SU-DHL-6 (cell line): ENCODE data around the gene RPGRIP1L.
A peak's percentile ranks its signal among the peaks of the same experiment; 100 is the strongest.

Experiments used
- H2AFZ ChIP-seq: fragments of 200-600 bp; sonication (generic); 2 replicates; pipeline ENCODE4 v1.6.1; 2014; ENCODE audit warnings: low read depth, mild to moderate bottlenecking, moderate library complexity, mixed read lengths, antibody characterized with exemption, low read length; ENCODE audit not compliant: severe bottlenecking
- H3F3A ChIP-seq: fragments of 200-600 bp; shearing (Covaris generic); 2 replicates; pipeline ENCODE4 v1.6.0; 2016; ENCODE audit warnings: antibody characterized with exemption, mild to moderate bottlenecking; ENCODE audit not compliant: insufficient read depth
- H3K27ac ChIP-seq: fragments of 200-600 bp; sonication (generic); 2 replicates; pipeline ENCODE4 v1.5.1; 2016; ENCODE audit warnings: low read depth, mild to moderate bottlenecking, low read length, moderate library complexity, mixed read lengths
- H3K27me3 ChIP-seq: fragments of 200-600 bp; sonication (generic), shearing (Covaris generic); 2 replicates; pipeline ENCODE4 v1.6.0; 2014; ENCODE audit warnings: mild to moderate bottlenecking, low read length
- H3K36me3 ChIP-seq: fragments of 200-600 bp; sonication (generic); 2 replicates; pipeline ENCODE4 v1.6.1; 2014; ENCODE audit warnings: mild to moderate bottlenecking, low read length, mixed read lengths
- H3K4me2 ChIP-seq: fragments of 300-600, 200-600 bp; shearing (Covaris generic), sonication (generic); 2 replicates; pipeline ENCODE4 v1.6.0; 2014; ENCODE audit warnings: low read length, low read depth, mild to moderate bottlenecking; ENCODE audit not compliant: poor library complexity, severe bottlenecking
- H3K4me3 ChIP-seq: fragments of 200-600 bp; sonication (generic); 2 replicates; pipeline ENCODE4 v1.5.1; 2014; ENCODE audit warnings: antibody characterized with exemption, low read length, mild to moderate bottlenecking, mixed read lengths; ENCODE audit not compliant: insufficient read depth, poor library complexity, severe bottlenecking
- H3K79me2 ChIP-seq: fragments of 200-600 bp; sonication (generic); 2 replicates; pipeline ENCODE4 v1.6.1; 2014; ENCODE audit warnings: mild to moderate bottlenecking, low read length, moderate library complexity; ENCODE audit not compliant: insufficient read depth
- H3K9ac ChIP-seq: fragments of 200-600 bp; sonication (generic); 2 replicates; pipeline ENCODE4 v1.7.0; 2014; ENCODE audit warnings: mild to moderate bottlenecking, low read length
- H3K9me2 ChIP-seq: fragments of 200-600 bp; sonication (generic); replicated peaks from 2 replicates; pipeline ENCODE4 v1.6.1; 2014; ENCODE audit warnings: low read length; ENCODE audit not compliant: insufficient read depth
- H3K9me3 ChIP-seq: fragments of 200-600 bp; sonication (generic); 2 replicates; pipeline ENCODE4 v1.6.1; 2014; ENCODE audit warnings: low read length, mixed read lengths; ENCODE audit not compliant: insufficient read depth
- H4K20me1 ChIP-seq: fragments of 200-600 bp; sonication (generic); 2 replicates; pipeline ENCODE4 v1.6.1; 2014; ENCODE audit warnings: low read depth, mild to moderate bottlenecking, antibody characterized with exemption, low read length, moderate library complexity, mixed read lengths
- EZH2phosphoT487 ChIP-seq: fragments of 200-600 bp; sonication (generic), shearing (Covaris generic); conservative IDR thresholded peaks from 2 replicates; pipeline ENCODE4 v1.6.1; 2018; ENCODE audit warnings: mild to moderate bottlenecking, antibody characterized with exemption, low read length, moderate library complexity, mixed read lengths
- TF ChIP-seq, protein P1 (sequence below): fragments of 200-600 bp; sonication (generic); IDR thresholded peaks from one replicate; pipeline ENCODE4 v1.5.1; 2017; ENCODE audit warnings: antibody characterized with exemption, mild to moderate bottlenecking, low read length, moderate library complexity; ENCODE audit not compliant: insufficient read depth, poor library complexity, severe bottlenecking

Gene RPGRIP1L

DNA sequence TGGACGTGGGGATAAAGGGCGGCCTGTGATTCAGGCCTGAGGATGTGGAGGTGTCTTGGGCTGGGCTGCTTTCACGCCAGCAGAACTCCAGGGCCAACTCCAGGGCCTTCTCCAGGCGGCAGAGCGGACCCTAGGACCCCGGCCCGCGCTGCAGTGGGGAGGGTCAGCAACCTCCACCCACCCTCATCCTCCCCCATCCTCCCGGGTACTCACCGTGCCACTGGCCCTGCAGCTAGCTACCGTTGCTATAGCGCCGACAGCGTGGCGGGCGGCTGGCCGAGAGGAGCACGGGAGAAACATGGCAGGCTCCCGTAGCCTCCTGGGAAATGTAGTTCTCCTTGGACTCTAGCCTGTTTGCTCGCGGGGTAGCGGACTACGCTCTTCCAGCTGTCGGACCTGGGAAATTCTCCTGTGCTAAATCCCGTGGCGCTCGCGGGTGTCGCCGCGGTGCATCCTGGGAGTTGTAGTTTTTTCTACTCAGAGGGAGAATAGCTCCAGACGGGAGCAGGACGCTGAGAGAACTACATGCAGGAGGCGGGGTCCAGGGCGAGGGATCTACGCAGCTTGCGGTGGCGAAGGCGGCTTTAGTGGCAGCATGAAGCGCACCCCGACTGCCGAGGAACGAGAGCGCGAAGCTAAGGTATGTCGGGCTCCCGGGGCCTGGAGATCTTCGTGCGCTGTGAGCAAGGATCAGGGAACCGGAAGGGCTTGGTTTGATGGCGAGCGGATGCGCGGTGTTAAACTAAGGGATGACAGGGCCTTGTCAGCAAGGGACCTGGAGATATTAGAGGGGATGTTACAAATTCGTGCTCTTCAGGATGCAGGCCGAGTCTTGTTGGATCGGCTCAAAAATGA, at the start of gene RPGRIP1L, which contains the start of gene FTO:
TSS of gene RPGRIP1L (minus strand) at position 270 of the 855 bp plus-strand sequence. CDS start 3,136 bp downstream, outside the sequence.
TSS of gene FTO (plus strand) at position 567 of the 855 bp plus-strand sequence.
- H3K9me2 ChIP-seq: no peaks in the 10 kb centered on the region
- H3K9me3 ChIP-seq: no peaks in the 10 kb centered on the region
- no peaks in the 10 kb centered on the region; the same call in 1 of the 2 replicates for H3F3A ChIP-seq
- H3K27ac ChIP-seq: no peak within 1 kb of the TSS
- H3K36me3 ChIP-seq: no peaks in the 10 kb centered on the region
- H3K9ac ChIP-seq: peak within 1 kb of the TSS; percentile 70
- peaks cover 23% of the 10 kb centered on the region for H3K79me2 ChIP-seq
- H4K20me1 ChIP-seq: no peaks in the 10 kb centered on the region
- H2AFZ ChIP-seq: peak within 1 kb of the TSS; percentile 85
- H3K4me2 ChIP-seq: peak within 1 kb of the TSS; percentile 88
- TF ChIP-seq, protein P1, sequence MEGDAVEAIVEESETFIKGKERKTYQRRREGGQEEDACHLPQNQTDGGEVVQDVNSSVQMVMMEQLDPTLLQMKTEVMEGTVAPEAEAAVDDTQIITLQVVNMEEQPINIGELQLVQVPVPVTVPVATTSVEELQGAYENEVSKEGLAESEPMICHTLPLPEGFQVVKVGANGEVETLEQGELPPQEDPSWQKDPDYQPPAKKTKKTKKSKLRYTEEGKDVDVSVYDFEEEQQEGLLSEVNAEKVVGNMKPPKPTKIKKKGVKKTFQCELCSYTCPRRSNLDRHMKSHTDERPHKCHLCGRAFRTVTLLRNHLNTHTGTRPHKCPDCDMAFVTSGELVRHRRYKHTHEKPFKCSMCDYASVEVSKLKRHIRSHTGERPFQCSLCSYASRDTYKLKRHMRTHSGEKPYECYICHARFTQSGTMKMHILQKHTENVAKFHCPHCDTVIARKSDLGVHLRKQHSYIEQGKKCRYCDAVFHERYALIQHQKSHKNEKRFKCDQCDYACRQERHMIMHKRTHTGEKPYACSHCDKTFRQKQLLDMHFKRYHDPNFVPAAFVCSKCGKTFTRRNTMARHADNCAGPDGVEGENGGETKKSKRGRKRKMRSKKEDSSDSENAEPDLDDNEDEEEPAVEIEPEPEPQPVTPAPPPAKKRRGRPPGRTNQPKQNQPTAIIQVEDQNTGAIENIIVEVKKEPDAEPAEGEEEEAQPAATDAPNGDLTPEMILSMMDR: no peak
- TF ChIP-seq EZH2phosphoT487: no peak
- no peaks in the 10 kb centered on the region for H3K27me3 ChIP-seq
- peak within 1 kb of the TSS; percentile 86 for H3K4me3 ChIP-seq

DNA sequence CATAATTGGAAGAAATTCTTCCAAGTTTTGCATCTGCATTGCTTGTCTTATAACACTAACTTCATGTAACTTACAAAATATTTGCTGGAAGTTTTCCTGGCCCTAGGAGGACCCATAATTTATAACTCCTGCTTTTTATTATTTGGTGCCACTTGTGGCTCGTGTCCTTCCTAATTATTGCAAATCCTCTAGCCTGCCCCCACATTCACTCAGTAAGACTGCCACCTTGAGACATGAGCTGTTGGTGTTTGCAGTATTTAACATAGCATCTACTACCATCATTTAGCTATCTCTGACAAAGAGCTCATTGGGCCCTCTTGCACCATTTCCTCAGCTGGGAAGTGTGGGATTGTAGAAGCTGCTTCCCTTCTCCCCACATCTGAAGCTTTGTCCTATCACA, 49.8 kb upstream of the RPGRIP1L start:
- H3K36me3 ChIP-seq: no peaks in the 10 kb centered on the region
- no peak overlapping the region for H3K4me2 ChIP-seq
- H3K9me2 ChIP-seq: no peaks in the 10 kb centered on the region
- H3K9ac ChIP-seq: no peak overlapping the region
- H3K27me3 ChIP-seq: no peaks in the 10 kb centered on the region
- H3F3A ChIP-seq: no peaks in the 10 kb centered on the region
- no peak overlapping the region for H3K27ac ChIP-seq
- H3K79me2 ChIP-seq: no peaks in the 10 kb centered on the region
- no peaks in the 10 kb centered on the region for H3K9me3 ChIP-seq
- 0 out of 2 replicates have a peak, but pooled peaks cover 4% of the 10 kb centered on the region for H4K20me1 ChIP-seq
- TF ChIP-seq EZH2phosphoT487: no peak
- TF ChIP-seq, protein P1: no peak
- H2AFZ ChIP-seq: no peak overlapping the region
- no peak overlapping the region for H3K4me3 ChIP-seq

DNA sequence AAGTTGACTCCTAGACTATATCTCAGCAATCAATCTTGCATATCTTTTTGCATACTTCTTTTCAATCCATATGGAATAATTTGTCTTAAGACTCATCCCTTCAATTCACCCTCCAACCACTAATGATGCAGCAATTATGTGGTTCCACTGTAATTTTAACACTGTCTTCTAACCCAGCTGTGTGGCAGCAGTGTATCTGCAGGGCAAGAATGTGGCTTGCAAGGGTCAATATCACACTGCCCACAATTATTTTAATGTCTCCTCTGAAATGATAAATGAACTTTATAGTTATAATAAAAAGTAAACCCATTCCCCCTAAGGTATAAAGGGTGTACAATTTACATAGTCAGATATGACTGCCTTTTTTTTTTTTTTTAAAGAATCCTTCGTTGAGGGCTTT, 48.9 kb upstream of the RPGRIP1L start:
- Histone ChIP-seq H2AFZ (no peak overlapping the region), H3K9me2 (no peaks in the 10 kb centered on the region), H3K27ac (no peak overlapping the region), H3K4me3 (no peak overlapping the region), H3K9me3 (no peaks in the 10 kb centered on the region), H3K36me3 (no peaks in the 10 kb centered on the region), H3K79me2 (no peaks in the 10 kb centered on the region), H3F3A (no peaks in the 10 kb centered on the region), H3K27me3 (no peaks in the 10 kb centered on the region), H4K20me1 (0 out of 2 replicates have a peak, but pooled peaks cover 4% of the 10 kb centered on the region), H3K9ac (no peak overlapping the region), H3K4me2 (no peak overlapping the region)
- TF ChIP-seq, protein P1: no peak
- TF ChIP-seq EZH2phosphoT487: no peak
